Left ventricle myocardium inferior (tissue), 1 donor: ENCODE data around the gene APOC1. TPM values are rescaled to one million over a fixed set of nuclear protein-coding genes. Genes with fewer than 3 reads are reported as not detected.
"Not testable (repeated sequence)": the region's sequence is repeated elsewhere in the genome, so short reads cannot be mapped to it uniquely, and the experiment has no call there.

Source experiments
- DNase-seq: peaks from one replicate; pipeline ENCODE4 v3.0.0-alpha.2; 2020
- H3K27ac ChIP-seq: fragments of 200-600 bp; replicated peaks from 2 replicates; pipeline ENCODE4 v1.8.0; 2021
- H3K27me3 ChIP-seq: fragments of 200-600 bp; 2 replicates; pipeline ENCODE4 v1.8.0; 2021; ENCODE audit warnings: low read depth
- H3K36me3 ChIP-seq: fragments of 200-600 bp; 2 replicates; pipeline ENCODE4 v1.8.0; 2021
- H3K4me1 ChIP-seq: fragments of 200-600 bp; 2 replicates; pipeline ENCODE4 v1.8.0; 2021
- H3K4me3 ChIP-seq: fragments of 200-600 bp; 2 replicates; pipeline ENCODE4 v1.8.0; 2021; ENCODE audit warnings: mild to moderate bottlenecking, moderate library complexity
- H3K9me3 ChIP-seq: fragments of 200-600 bp; replicated peaks from 2 replicates; pipeline ENCODE4 v1.8.0; 2021
- intact Hi-C: fragments of 100-400 bp; cut with micrococcal nuclease; formaldehyde crosslinking; loops from one replicate; pipeline ENCODE4 v1.11.0; 2022
- total RNA-seq: library from RNA; stranded (reverse); fragmentation: NEBNext Ultra II Directional; extraction: Animal tissue kit (Norgen Biotek cat#: 25700); gene quantifications from one replicate; pipeline ENCODE4 v1.2.1, GENCODE V29; 2021
- TF ChIP-seq, protein P1 (sequence below): fragments of 200-600 bp; IDR thresholded peaks from 2 replicates; pipeline ENCODE4 v1.8.0; 2021; ENCODE audit warnings: antibody characterized with exemption, mild to moderate bottlenecking, borderline replicate concordance
- donor health status: DM: no; HTN: yes; CAD: no; lungs with severe emphysema.

Gene APOC1
- total RNA-seq, 1 donor from 2014 or later = 0.85 TPM

DNA sequence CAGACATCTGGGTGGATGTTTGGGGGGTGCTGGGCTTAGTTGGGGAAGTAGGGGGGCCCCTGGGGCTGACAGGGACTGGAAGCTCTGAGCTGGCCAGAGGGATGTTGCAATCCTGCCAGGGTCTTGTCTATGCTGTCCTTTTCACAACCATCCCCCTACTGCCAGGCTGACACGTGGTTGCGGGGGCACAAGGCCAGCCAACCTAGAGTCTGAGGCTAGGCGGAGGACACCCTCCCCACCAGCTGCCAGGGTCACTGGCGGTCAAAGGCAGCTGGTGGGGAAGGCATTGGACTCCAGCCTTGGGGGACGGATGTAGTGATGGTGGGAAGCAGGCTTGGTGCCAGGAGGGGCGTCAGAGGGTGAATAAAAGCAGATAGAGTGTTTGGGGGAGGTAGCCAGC is 1.6 kb upstream of the APOC1 start:
- no peak overlapping the region for H3K4me3 ChIP-seq
- H3K36me3 ChIP-seq = no peaks in the 10 kb centered on the region
- no peak for DNase-seq
- H3K4me1 ChIP-seq = peaks cover 24% of the 10 kb centered on the region
- peaks cover 35% of the 10 kb centered on the region for H3K27me3 ChIP-seq
- H3K9me3 ChIP-seq = no peaks in the 10 kb centered on the region
- no peak overlapping the region for H3K27ac ChIP-seq
- intact Hi-C loops = no loop called here
- TF ChIP-seq, protein P1, sequence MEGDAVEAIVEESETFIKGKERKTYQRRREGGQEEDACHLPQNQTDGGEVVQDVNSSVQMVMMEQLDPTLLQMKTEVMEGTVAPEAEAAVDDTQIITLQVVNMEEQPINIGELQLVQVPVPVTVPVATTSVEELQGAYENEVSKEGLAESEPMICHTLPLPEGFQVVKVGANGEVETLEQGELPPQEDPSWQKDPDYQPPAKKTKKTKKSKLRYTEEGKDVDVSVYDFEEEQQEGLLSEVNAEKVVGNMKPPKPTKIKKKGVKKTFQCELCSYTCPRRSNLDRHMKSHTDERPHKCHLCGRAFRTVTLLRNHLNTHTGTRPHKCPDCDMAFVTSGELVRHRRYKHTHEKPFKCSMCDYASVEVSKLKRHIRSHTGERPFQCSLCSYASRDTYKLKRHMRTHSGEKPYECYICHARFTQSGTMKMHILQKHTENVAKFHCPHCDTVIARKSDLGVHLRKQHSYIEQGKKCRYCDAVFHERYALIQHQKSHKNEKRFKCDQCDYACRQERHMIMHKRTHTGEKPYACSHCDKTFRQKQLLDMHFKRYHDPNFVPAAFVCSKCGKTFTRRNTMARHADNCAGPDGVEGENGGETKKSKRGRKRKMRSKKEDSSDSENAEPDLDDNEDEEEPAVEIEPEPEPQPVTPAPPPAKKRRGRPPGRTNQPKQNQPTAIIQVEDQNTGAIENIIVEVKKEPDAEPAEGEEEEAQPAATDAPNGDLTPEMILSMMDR = no peak

- peaks cover 26% of the 10 kb centered on the region for H3K27me3 ChIP-seq
- H3K4me3 ChIP-seq = peak overlapping the region; percentile 70
- H3K9me3 ChIP-seq, H3K36me3 ChIP-seq, H3K27ac ChIP-seq, DNase-seq, intact Hi-C loops: not testable (repeated sequence)
- peaks cover 24% of the 10 kb centered on the region for H3K4me1 ChIP-seq
Measured at GRCh38 chr19:44913512-44914432, 636 bp upstream of the APOC1 start.

- DNase-seq = no peak
- TF ChIP-seq, protein P1 = no peak
- peaks cover 27% of the 10 kb centered on the region for H3K4me1 ChIP-seq
- no peak overlapping the region for H3K4me3 ChIP-seq
- intact Hi-C loops = no loop called here
- peak overlapping the region; percentile 56 for H3K27ac ChIP-seq
- H3K36me3 ChIP-seq = no peaks in the 10 kb centered on the region
- H3K9me3 ChIP-seq = no peaks in the 10 kb centered on the region
- no peaks in the 10 kb centered on the region for H3K27me3 ChIP-seq
Measured at GRCh38 chr19:44924243-44924725, 9.9 kb downstream of the APOC1 start.

GRCh38 chr19:44925114-44925891 is 10.9 kb downstream of the APOC1 start:
- Histone ChIP-seq H3K4me1 (peaks cover 27% of the 10 kb centered on the region), H3K27me3 (no peaks in the 10 kb centered on the region), H3K4me3 (no peak overlapping the region), H3K9me3 (no peaks in the 10 kb centered on the region), H3K36me3 (no peaks in the 10 kb centered on the region), H3K27ac (peak overlapping the region; percentile 56)
- intact Hi-C loops = no loop called here
- TF ChIP-seq, protein P1 = no peak
- DNase-seq = peak; percentile 78

DNA sequence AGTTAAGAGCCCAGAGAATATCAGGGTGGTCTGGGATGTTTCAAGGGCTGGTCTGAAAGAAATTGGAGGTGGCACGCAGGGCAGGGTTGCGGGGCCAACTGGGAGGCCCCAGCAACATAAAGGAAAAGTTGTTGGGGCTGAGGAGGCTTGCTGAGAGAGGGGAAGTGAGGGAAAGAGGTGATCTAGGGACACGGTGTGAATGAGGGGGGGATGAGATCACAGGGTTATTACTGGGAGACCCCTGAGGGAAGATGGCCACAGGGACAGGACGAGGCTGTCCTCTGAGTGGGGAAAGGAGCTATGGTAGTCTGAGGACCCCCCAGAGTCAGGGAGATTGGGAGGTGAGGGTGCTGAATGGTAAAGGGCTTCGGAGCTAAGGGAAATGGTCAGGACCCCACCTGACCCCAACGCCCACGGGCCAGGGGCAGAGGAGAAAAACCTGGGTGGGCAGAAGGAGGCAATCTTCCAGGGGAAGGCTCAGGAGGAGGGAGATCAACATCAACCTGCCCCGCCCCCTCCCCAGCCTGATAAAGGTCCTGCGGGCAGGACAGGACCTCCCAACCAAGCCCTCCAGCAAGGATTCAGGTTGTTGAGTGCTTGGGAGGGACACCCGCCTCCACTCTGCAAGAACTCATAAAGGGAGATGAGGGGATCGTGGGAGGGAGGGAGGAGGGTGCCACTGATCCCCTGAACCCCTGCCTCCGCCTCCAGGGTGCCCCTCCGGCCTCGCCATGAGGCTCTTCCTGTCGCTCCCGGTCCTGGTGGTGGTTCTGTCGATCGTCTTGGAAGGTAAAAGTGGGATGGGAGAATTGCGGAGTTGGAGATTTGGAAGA is 12.1 kb downstream of the APOC1 start:
- H3K36me3 ChIP-seq, intact Hi-C loops, H3K27me3 ChIP-seq, H3K9me3 ChIP-seq, DNase-seq: not testable (repeated sequence)
- Histone ChIP-seq H3K4me1 (peaks cover 27% of the 10 kb centered on the region), H3K27ac (peak overlapping the region; percentile 56), H3K4me3 (peak overlapping the region; percentile 36)

GRCh38 chr19:44927746-44928145 is 13.3 kb downstream of the APOC1 start:
- H3K27ac ChIP-seq = no peak overlapping the region
- DNase-seq = no peak

More at GRCh38 chr19:44927746-44928145, 13.3 kb downstream of the APOC1 start:
- no peaks in the 10 kb centered on the region for H3K27me3 ChIP-seq
- H3K36me3 ChIP-seq = no peaks in the 10 kb centered on the region
- H3K4me3 ChIP-seq = no peak overlapping the region
- peaks cover 27% of the 10 kb centered on the region for H3K4me1 ChIP-seq
- TF ChIP-seq, protein P1 = no peak
- no peaks in the 10 kb centered on the region for H3K9me3 ChIP-seq
- intact Hi-C loops = no loop called here
